Stomach smooth muscle (tissue), 2 donors: ENCODE data around the gene MLF2.
"Not testable (repeated sequence)": the region's sequence is repeated elsewhere in the genome, so short reads cannot be mapped to it uniquely, and the experiment has no call there.

ENCODE experiments used
- H3K27ac ChIP-seq: one replicate; pipeline ENCODE4 v1.7.0; 2013; ENCODE audit warnings: mild to moderate bottlenecking, low read length, inconsistent platforms
- H3K27me3 ChIP-seq, 2 donors: one replicate each; pipeline ENCODE4 v1.7.0; 2013; ENCODE audit warnings: low read length in 2 of 2; ENCODE audit not compliant: insufficient read depth in 2 of 2, control insufficient read depth in 1 of 2
- H3K36me3 ChIP-seq, 2 donors: one replicate each; pipeline ENCODE4 v1.7.0; 2013; ENCODE audit warnings: low read length in 2 of 2; ENCODE audit not compliant: control insufficient read depth in 2 of 2, insufficient read depth in 2 of 2
- H3K4me1 ChIP-seq: one replicate; pipeline ENCODE4 v1.7.0; 2013; ENCODE audit warnings: low read length; ENCODE audit not compliant: control insufficient read depth, insufficient read depth
- H3K4me3 ChIP-seq, 2 donors: one replicate each; pipeline ENCODE4 v1.7.0; 2013; ENCODE audit warnings: low read length in 2 of 2
- H3K9ac ChIP-seq, 2 donors: one replicate each; pipeline ENCODE4 v1.7.0; 2013; ENCODE audit warnings: low read length in 2 of 2, mild to moderate bottlenecking in 1 of 2
- H3K9me3 ChIP-seq, 2 donors: one replicate each; pipeline ENCODE4 v1.7.0; 2013; ENCODE audit warnings: low read length in 2 of 2; ENCODE audit not compliant: control insufficient read depth in 2 of 2
- donor health status: healthy.
- donor health status: Pancreatic carcinoma.

MLF2 gene

GRCh38 chr12:6747216-6747615, 5.7 kb downstream of the MLF2 start:
- no peaks in the 10 kb centered on the region for H3K9me3 ChIP-seq
- H3K4me1 ChIP-seq = peaks cover 13% of the 10 kb centered on the region
- no peaks in the 10 kb centered on the region for H3K27me3 ChIP-seq
- peaks cover 46 to 51% of the 10 kb centered on the region in 2 donors for H3K36me3 ChIP-seq
- H3K4me3 ChIP-seq = no peak overlapping the region
- H3K27ac ChIP-seq = no peak overlapping the region
- H3K9ac ChIP-seq = no peak overlapping the region

GRCh38 chr12:6745741-6746525, 7.0 kb downstream of the MLF2 start:
- H3K4me1 ChIP-seq = peaks cover 4% of the 10 kb centered on the region
- no peak overlapping the region for H3K4me3 ChIP-seq
- peak overlapping the region in 1 of 2 donors; percentile 13 for H3K9ac ChIP-seq
- peak overlapping the region; percentile 37 for H3K27ac ChIP-seq
- peaks cover 41 to 43% of the 10 kb centered on the region in 2 donors for H3K36me3 ChIP-seq
- no peaks in the 10 kb centered on the region for H3K9me3 ChIP-seq
- H3K27me3 ChIP-seq = no peaks in the 10 kb centered on the region

DNA sequence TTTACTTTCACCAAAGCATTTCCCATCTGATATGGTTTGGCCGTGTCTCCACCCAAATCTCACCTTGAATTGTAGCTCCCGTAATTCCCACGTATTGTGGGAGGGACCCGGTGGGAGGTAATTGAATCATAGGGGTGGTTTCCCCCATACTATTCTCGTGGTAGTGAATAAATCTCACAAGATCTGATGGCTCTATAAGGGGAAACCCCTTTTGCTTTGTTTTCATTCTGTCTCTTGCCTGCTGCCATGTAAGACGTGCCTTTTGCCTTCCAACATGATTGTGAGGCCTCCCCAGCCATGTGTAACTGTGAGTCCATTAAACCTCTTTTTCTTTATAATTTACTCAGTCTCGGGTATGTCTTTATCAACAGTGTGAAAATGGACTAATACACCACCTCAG, 9.6 kb downstream of the MLF2 start:
- H3K27ac ChIP-seq, H3K4me1 ChIP-seq, H3K9me3 ChIP-seq, H3K27me3 ChIP-seq, H3K9ac ChIP-seq, H3K4me3 ChIP-seq: not testable (repeated sequence)
- peaks cover 20% of the 10 kb centered on the region in 2 donors for H3K36me3 ChIP-seq

DNA sequence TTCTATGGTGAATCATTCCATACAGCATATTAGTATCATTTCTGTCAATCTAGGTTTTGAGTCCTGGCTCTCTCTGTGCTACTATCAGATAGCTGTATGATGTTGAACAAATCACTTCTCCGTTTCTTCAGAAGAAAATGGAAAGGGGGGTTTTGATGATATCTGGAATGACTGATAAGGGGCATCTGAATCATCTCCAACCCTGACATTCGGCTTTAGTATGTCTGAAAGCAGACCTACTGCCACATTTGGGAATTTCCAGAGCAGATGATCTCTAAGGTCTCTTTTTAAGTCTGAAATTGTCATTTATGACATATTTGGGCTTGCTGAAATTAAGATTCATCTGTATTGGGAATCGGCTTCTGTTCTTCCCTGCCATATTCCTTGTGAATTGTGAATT, 10.1 kb downstream of the MLF2 start:
- H3K9ac ChIP-seq = no peak overlapping the region
- peaks cover 15 to 16% of the 10 kb centered on the region in 2 donors for H3K36me3 ChIP-seq
- H3K27ac ChIP-seq = no peak overlapping the region
- H3K4me3 ChIP-seq = no peak overlapping the region
- H3K27me3 ChIP-seq = no peaks in the 10 kb centered on the region
- H3K9me3 ChIP-seq = no peaks in the 10 kb centered on the region
- H3K4me1 ChIP-seq = no peaks in the 10 kb centered on the region

- H3K36me3 ChIP-seq = peaks cover 8 to 11% of the 10 kb centered on the region in 2 donors
- not testable (repeated sequence) for H3K27ac ChIP-seq, H3K9ac ChIP-seq, H3K4me3 ChIP-seq, H3K4me1 ChIP-seq, H3K9me3 ChIP-seq, H3K27me3 ChIP-seq
Measured at GRCh38 chr12:6742080-6742479, 10.9 kb downstream of the MLF2 start.

DNA sequence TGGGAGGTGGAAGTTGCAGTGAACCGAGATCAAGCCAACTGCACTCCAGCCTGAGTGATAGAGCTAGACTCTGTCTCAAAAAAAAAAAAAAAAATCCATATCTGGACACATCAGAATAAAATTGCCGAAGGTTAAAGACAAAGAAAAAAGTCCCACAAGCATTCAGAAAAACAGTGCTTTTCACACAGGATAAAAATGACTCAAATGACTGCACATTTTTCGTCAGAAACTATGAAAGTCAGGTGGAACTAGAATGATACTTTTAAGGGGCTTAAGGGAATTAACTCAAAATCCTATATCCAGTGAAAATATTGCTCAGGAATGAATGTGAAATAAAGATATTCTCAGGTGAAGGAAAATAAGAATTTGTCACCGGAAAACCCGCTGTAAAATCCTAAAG, 16.2 kb downstream of the MLF2 start:
- Histone ChIP-seq H3K9me3 (no peaks in the 10 kb centered on the region), H3K36me3 (peaks cover 0 to 10% of the 10 kb centered on the region in 2 donors), H3K27ac (no peak overlapping the region), H3K27me3 (no peaks in the 10 kb centered on the region), H3K4me1 (peaks cover 7% of the 10 kb centered on the region), H3K9ac (no peak overlapping the region), H3K4me3 (no peak overlapping the region)

- Histone ChIP-seq H3K27me3 (no peaks in the 10 kb centered on the region), H3K27ac (peak overlapping the region; percentile 49), H3K9me3 (no peaks in the 10 kb centered on the region), H3K9ac (peak overlapping the region; percentile 5 to 36), H3K4me1 (peaks cover 7% of the 10 kb centered on the region), H3K4me3 (no peak overlapping the region), H3K36me3 (peaks cover 9 to 19% of the 10 kb centered on the region in 2 donors)
Measured at GRCh38 chr12:6735448-6736191, 17.3 kb downstream of the MLF2 start.

DNA sequence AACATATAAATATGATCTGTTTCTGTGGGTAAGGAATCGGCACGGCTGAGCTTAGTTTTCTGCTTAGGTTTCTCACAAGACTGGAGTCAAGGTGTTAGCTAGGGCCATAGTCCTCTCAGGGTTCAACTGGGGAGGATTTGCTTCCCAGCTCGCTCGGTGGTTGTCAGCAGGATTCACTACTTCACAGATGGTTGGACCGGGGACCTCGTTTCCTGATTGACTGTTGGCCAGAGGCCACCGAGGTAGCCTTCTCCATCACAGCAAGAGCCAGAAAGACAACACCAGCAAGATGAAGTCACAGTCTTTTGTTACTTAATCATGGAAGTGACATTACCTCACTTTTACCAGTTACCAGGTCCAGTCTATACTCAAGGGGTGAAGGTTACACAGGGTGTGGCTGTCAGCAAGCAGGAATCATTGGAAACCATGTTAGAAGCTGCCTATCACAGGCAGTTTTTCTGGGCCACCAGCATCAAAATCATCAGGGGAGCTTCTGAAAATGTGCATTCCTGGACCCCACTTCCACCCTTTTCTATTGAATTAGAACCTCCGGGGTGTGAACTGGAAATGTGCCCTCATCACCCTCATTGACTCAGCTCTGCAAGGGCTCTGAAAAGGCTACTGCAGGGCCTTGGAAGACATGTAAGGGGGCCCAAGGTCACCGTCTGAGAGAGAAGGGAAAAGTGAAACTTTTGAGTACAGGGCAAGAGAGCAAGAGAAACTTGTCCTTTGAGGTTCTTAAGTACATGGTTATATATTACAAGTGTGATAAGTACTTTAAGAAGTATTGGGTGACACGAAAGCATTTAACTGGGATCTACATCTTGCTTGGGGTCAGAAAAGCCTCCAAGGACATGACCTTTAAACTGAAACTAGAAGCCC, 18.2 kb downstream of the MLF2 start:
- Histone ChIP-seq H3K4me3 (no peak overlapping the region), H3K9ac (peak overlapping the region; percentile 5 to 29), H3K4me1 (peaks cover 7% of the 10 kb centered on the region), H3K9me3 (no peaks in the 10 kb centered on the region), H3K36me3 (peaks cover 16 to 26% of the 10 kb centered on the region in 2 donors), H3K27me3 (no peaks in the 10 kb centered on the region), H3K27ac (peak overlapping the region; percentile 49)

GRCh38 chr12:6730169-6730568, 22.8 kb downstream of the MLF2 start:
- Histone ChIP-seq H3K27me3 (no peaks in the 10 kb centered on the region), H3K27ac (no peak overlapping the region), H3K4me1 (peaks cover 2% of the 10 kb centered on the region), H3K4me3 (no peak overlapping the region), H3K36me3 (peaks cover 36 to 49% of the 10 kb centered on the region in 2 donors), H3K9ac (no peak overlapping the region), H3K9me3 (no peaks in the 10 kb centered on the region)

DNA sequence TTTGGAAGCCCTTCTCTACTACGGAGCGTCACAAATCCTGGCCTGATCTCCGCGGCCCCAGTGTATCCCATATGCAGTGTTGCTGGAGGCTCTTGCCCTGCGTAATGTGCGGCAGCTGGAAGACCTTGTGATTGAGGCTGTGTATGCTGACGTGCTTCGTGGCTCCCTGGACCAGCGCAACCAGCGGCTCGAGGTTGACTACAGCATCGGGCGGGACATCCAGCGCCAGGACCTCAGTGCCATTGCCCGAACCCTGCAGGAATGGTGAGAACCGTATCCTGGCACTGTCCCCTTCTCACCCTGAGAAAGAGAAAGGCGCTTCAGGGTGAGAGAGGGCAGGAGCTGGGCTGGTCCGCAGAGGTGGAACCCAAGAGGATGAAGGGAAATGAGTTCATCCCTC, 23.8 kb downstream of the MLF2 start:
- Histone ChIP-seq H3K27me3 (no peaks in the 10 kb centered on the region), H3K9ac (no peak overlapping the region), H3K4me1 (peaks cover 7% of the 10 kb centered on the region), H3K9me3 (no peaks in the 10 kb centered on the region), H3K36me3 (peaks cover 36 to 44% of the 10 kb centered on the region in 2 donors), H3K4me3 (no peak overlapping the region), H3K27ac (no peak overlapping the region)
